ENCODE measurements around the gene ZNF578.
"Not testable (repeated sequence)": the region's sequence is repeated elsewhere in the genome, so short reads cannot be mapped to it uniquely, and the experiment has no call there.

The ZNF578 gene

GRCh38 chr19:52558732-52559445 is 105.5 kb downstream of the ZNF578 start:
- DNase-seq (ENCODE audit: low spot score), result peak; percentile 16

GRCh38 chr19:52561611-52562010 is 108.3 kb downstream of the ZNF578 start:
- DNase-seq (ENCODE audit: low spot score), result not testable (repeated sequence)
